ENCODE data around the gene TROAP. TPM values are rescaled to one million over a fixed set of nuclear protein-coding genes. Genes with fewer than 3 reads are reported as not detected.
A peak's percentile ranks its signal among the peaks of the same experiment; 100 is the strongest.

TROAP gene
- total and polyA plus RNA-seq, 2 donors from 2014 or later = 1.0 to 1.5 TPM

- peak overlapping the region in 2 of 3 donors; percentile 68 to 71 for H3K4me3 ChIP-seq (ENCODE audit: low read length in 3 of 3)
- H3K9me3 ChIP-seq (ENCODE audit: control insufficient read depth in 2 of 3, insufficient read depth in 1 of 3, low read length in 3 of 3) = no peaks in the 10 kb centered on the region
- no peak overlapping the region for H3K9ac ChIP-seq (ENCODE audit: low read length in 3 of 3)
- peaks cover 0 to 25% (median 14%) of the 10 kb centered on the region in 3 donors for H3K4me1 ChIP-seq (ENCODE audit: control insufficient read depth in 2 of 3, insufficient read depth in 2 of 3, low read depth in 1 of 3, low read length in 3 of 3)
- FAIRE-seq (no peak), DNase-seq (no peak)
- no peak overlapping the region for H3K27ac ChIP-seq (ENCODE audit: low read depth in 2 of 2, low read length in 2 of 2)
- TF ChIP-seq CTCF (IDR thresholded peaks at IDR 0.05; ENCODE audit: borderline replicate concordance, extremely low read depth, insufficient read depth) = no peak
- intact Hi-C loops (cut with DNase I) = no loop called here
- no peaks in the 10 kb centered on the region for H3K27me3 ChIP-seq (ENCODE audit: control insufficient read depth, insufficient read depth, low read length)
- H3K36me3 ChIP-seq (ENCODE audit: control insufficient read depth in 2 of 3, insufficient read depth in 3 of 3, low read length in 3 of 3) = no peaks in the 10 kb centered on the region
Observed at GRCh38 chr12:49348781-49349180, 25.7 kb downstream of the TROAP start.

GRCh38 chr12:49349266-49349665, 26.2 kb downstream of the TROAP start:
- peak overlapping the region in 2 of 3 donors; percentile 5 to 68 for H3K4me3 ChIP-seq (ENCODE audit: low read length in 3 of 3)
- H3K27me3 ChIP-seq (ENCODE audit: control insufficient read depth, insufficient read depth, low read length) = no peaks in the 10 kb centered on the region

GRCh38 chr12:49352351-49352750, 29.3 kb downstream of the TROAP start:
- no peak for TF ChIP-seq CTCF (IDR thresholded peaks at IDR 0.05; ENCODE audit: borderline replicate concordance, extremely low read depth, insufficient read depth)
- H3K9me3 ChIP-seq (ENCODE audit: control insufficient read depth in 2 of 3, insufficient read depth in 1 of 3, low read length in 3 of 3) = no peaks in the 10 kb centered on the region
- H3K36me3 ChIP-seq (ENCODE audit: control insufficient read depth in 2 of 3, insufficient read depth in 3 of 3, low read length in 3 of 3) = no peaks in the 10 kb centered on the region
- peaks cover 0 to 7% (median 2%) of the 10 kb centered on the region in 3 donors for H3K4me1 ChIP-seq (ENCODE audit: control insufficient read depth in 2 of 3, insufficient read depth in 2 of 3, low read depth in 1 of 3, low read length in 3 of 3)
- no peaks in the 10 kb centered on the region for H3K27me3 ChIP-seq (ENCODE audit: control insufficient read depth, insufficient read depth, low read length)
- no peak overlapping the region for H3K27ac ChIP-seq (ENCODE audit: low read depth in 2 of 2, low read length in 2 of 2)
- H3K9ac ChIP-seq (ENCODE audit: low read length in 3 of 3) = no peak overlapping the region
- no peak for DNase-seq
- no peak overlapping the region for H3K4me3 ChIP-seq (ENCODE audit: low read length in 3 of 3)
- no peak for FAIRE-seq
- intact Hi-C loops (cut with DNase I) = no loop called here

More at GRCh38 chr12:49349266-49349665, 26.2 kb downstream of the TROAP start:
- H3K36me3 ChIP-seq (ENCODE audit: control insufficient read depth in 2 of 3, insufficient read depth in 3 of 3, low read length in 3 of 3) = no peaks in the 10 kb centered on the region
- intact Hi-C loops (cut with DNase I) = no loop called here
- FAIRE-seq (no peak), DNase-seq (no peak)
- H3K4me1 ChIP-seq (ENCODE audit: control insufficient read depth in 2 of 3, insufficient read depth in 2 of 3, low read depth in 1 of 3, low read length in 3 of 3) = peaks cover 0 to 21% (median 11%) of the 10 kb centered on the region in 3 donors
- no peak overlapping the region for H3K27ac ChIP-seq (ENCODE audit: low read depth in 2 of 2, low read length in 2 of 2)
- no peaks in the 10 kb centered on the region for H3K9me3 ChIP-seq (ENCODE audit: control insufficient read depth in 2 of 3, insufficient read depth in 1 of 3, low read length in 3 of 3)
- no peak overlapping the region for H3K9ac ChIP-seq (ENCODE audit: low read length in 3 of 3)
- TF ChIP-seq CTCF (IDR thresholded peaks at IDR 0.05; ENCODE audit: borderline replicate concordance, extremely low read depth, insufficient read depth) = no peak

GRCh38 chr12:49355913-49356312, 32.9 kb downstream of the TROAP start:
- H3K36me3 ChIP-seq (ENCODE audit: control insufficient read depth in 2 of 3, insufficient read depth in 3 of 3, low read length in 3 of 3) = no peaks in the 10 kb centered on the region
- H3K4me3 ChIP-seq (ENCODE audit: low read length in 3 of 3) = no peak overlapping the region
- H3K4me1 ChIP-seq (ENCODE audit: control insufficient read depth in 2 of 3, insufficient read depth in 2 of 3, low read depth in 1 of 3, low read length in 3 of 3) = no peaks in the 10 kb centered on the region
- no peak overlapping the region for H3K27ac ChIP-seq (ENCODE audit: low read depth in 2 of 2, low read length in 2 of 2)
- intact Hi-C loops (cut with DNase I) = loop anchor here (5.0 kb wide), 1 partner anchor 156 kb away; no protein-coding TSS in a partner anchor
- no peak for TF ChIP-seq CTCF (IDR thresholded peaks at IDR 0.05; ENCODE audit: borderline replicate concordance, extremely low read depth, insufficient read depth)
- no peaks in the 10 kb centered on the region for H3K9me3 ChIP-seq (ENCODE audit: control insufficient read depth in 2 of 3, insufficient read depth in 1 of 3, low read length in 3 of 3)
- FAIRE-seq (no peak), DNase-seq (no peak)
- no peaks in the 10 kb centered on the region for H3K27me3 ChIP-seq (ENCODE audit: control insufficient read depth, insufficient read depth, low read length)
- no peak overlapping the region for H3K9ac ChIP-seq (ENCODE audit: low read length in 3 of 3)

All from kidney (tissue), 14 donors.